Hepatocyte (in vitro differentiated cells): ENCODE data around the gene MRPL19. TPM values are rescaled to one million over a fixed set of nuclear protein-coding genes. Genes with fewer than 3 reads are reported as not detected.
A peak's percentile ranks its signal among the peaks of the same experiment; 100 is the strongest.
"Not testable (repeated sequence)": the region's sequence is repeated elsewhere in the genome, so short reads cannot be mapped to it uniquely, and the experiment has no call there.

Experiments used
- DNase-seq: peaks from one replicate; pipeline ENCODE4 v3.0.0-alpha.2; 2016; ENCODE audit warnings: low spot score
- H2AFZ ChIP-seq: fragments of 200-600 bp; sonication (generic); 2 replicates; pipeline ENCODE4 v1.6.0; 2016; ENCODE audit warnings: antibody characterized with exemption, mild to moderate bottlenecking
- H3K27ac ChIP-seq: fragments of 200-600 bp; sonication (generic); 2 replicates; pipeline ENCODE4 v1.5.1; 2016; ENCODE audit warnings: mild to moderate bottlenecking
- H3K27me3 ChIP-seq: fragments of 200-600 bp; sonication (generic); 2 replicates; pipeline ENCODE4 v1.6.1; 2016
- H3K36me3 ChIP-seq: fragments of 200-600 bp; sonication (generic); replicated peaks from 2 replicates; pipeline ENCODE4 v1.5.1; 2016; ENCODE audit warnings: low read depth; ENCODE audit not compliant: insufficient read depth
- H3K4me1 ChIP-seq: fragments of 200-600 bp; sonication (generic); 2 replicates; pipeline ENCODE4 v1.5.1; 2016; ENCODE audit warnings: mild to moderate bottlenecking, moderate library complexity; ENCODE audit not compliant: insufficient read depth
- H3K4me2 ChIP-seq: fragments of 200-600 bp; sonication (generic); 2 replicates; pipeline ENCODE4 v1.6.0; 2016
- H3K4me3 ChIP-seq: fragments of 200-600 bp; sonication (generic); 2 replicates; pipeline ENCODE4 v1.5.1; 2016; ENCODE audit warnings: mild to moderate bottlenecking
- H3K79me2 ChIP-seq: fragments of 200-600 bp; sonication (generic); 2 replicates; pipeline ENCODE4 v1.6.0; 2017; ENCODE audit warnings: mild to moderate bottlenecking
- H3K9me2 ChIP-seq: fragments of 200-600 bp; sonication (generic); replicated peaks from 2 replicates; pipeline ENCODE4 v1.6.0; 2017; ENCODE audit warnings: mild to moderate bottlenecking; ENCODE audit not compliant: insufficient read depth
- H3K9me3 ChIP-seq: fragments of 200-600 bp; sonication (generic); 2 replicates; pipeline ENCODE4 v1.5.1; 2016; ENCODE audit warnings: low read depth, mild to moderate bottlenecking
- H4K20me1 ChIP-seq: fragments of 200-600 bp; sonication (generic); 2 replicates; pipeline ENCODE4 v1.6.0; 2016; ENCODE audit warnings: mild to moderate bottlenecking; ENCODE audit not compliant: insufficient read depth, poor library complexity, severe bottlenecking
- EZH2 ChIP-seq: fragments of 200-600 bp; sonication (generic); IDR thresholded peaks from 2 replicates; pipeline ENCODE4 v1.6.1; 2016; ENCODE audit warnings: antibody characterized with exemption, mild to moderate bottlenecking, borderline replicate concordance
- EZH2phosphoT487 ChIP-seq: fragments of 200-600 bp; sonication (generic); IDR thresholded peaks from one replicate; pipeline ENCODE4 v1.6.1; 2018; ENCODE audit warnings: antibody characterized with exemption, mild to moderate bottlenecking, low read depth, moderate library complexity; ENCODE audit not compliant: unreplicated experiment, severe bottlenecking
- WGBS: methylation state at CpG from one replicate; pipeline ENCODE4 v1.1.6; 2016; ENCODE audit warnings: low lambda C conversion rate; ENCODE audit errors: missing lambda C conversion rate; 5-methylcytosine and 5-hydroxymethylcytosine counted together
- polyA plus RNA-seq: library from polyadenylated mRNA; unstranded; fragments of >200 nt; fragmentation: Nextera tagmentation; extraction: Ambion mirVana; gene quantifications from 2 replicates; pipeline ENCODE4 v1.2.1, GENCODE V29; 2016
- total RNA-seq: library from RNA; depleted of rRNA; stranded (reverse); fragments of >200 nt; gene quantifications from 2 replicates; pipeline ENCODE4 v1.2.3, GENCODE V29; 2014
- TF ChIP-seq, protein P1 (sequence below): fragments of 200-600 bp; sonication (generic); IDR thresholded peaks from 2 replicates; pipeline ENCODE4 v1.5.1; 2016; ENCODE audit warnings: antibody characterized with exemption, mild to moderate bottlenecking; ENCODE audit not compliant: poor library complexity

MRPL19 gene
- total and polyA plus RNA-seq, 2 experiments from 2014 or later, result 47.9 to 68.7 TPM

DNA sequence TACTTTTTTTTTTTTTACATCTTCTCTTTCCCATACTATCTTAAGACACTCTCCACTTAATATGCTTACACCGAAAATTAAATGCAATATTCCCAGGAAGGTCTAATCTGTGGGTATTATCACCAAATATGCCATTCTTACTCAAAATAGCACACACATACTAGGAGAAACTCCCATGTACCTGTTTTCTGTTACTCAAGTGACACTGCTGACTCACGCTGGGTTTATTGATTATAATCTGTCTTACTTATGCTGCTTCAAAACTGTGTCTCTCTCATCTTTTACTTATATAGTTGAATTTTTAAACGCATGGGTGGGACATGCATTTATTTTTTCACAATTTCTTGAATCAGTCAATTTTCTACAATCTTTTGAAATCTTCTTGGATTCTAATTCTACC, 29.9 kb downstream of the MRPL19 start:
- no peaks in the 10 kb centered on the region for H4K20me1 ChIP-seq
- TF ChIP-seq, protein P1, sequence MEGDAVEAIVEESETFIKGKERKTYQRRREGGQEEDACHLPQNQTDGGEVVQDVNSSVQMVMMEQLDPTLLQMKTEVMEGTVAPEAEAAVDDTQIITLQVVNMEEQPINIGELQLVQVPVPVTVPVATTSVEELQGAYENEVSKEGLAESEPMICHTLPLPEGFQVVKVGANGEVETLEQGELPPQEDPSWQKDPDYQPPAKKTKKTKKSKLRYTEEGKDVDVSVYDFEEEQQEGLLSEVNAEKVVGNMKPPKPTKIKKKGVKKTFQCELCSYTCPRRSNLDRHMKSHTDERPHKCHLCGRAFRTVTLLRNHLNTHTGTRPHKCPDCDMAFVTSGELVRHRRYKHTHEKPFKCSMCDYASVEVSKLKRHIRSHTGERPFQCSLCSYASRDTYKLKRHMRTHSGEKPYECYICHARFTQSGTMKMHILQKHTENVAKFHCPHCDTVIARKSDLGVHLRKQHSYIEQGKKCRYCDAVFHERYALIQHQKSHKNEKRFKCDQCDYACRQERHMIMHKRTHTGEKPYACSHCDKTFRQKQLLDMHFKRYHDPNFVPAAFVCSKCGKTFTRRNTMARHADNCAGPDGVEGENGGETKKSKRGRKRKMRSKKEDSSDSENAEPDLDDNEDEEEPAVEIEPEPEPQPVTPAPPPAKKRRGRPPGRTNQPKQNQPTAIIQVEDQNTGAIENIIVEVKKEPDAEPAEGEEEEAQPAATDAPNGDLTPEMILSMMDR, result no peak
- TF ChIP-seq EZH2, result no peak
- TF ChIP-seq EZH2phosphoT487, result no peak
- H3K79me2 ChIP-seq, result no peaks in the 10 kb centered on the region
- H3K4me3 ChIP-seq, result no peak overlapping the region
- WGBS, result 87% methylated on average over 3 of the region's 3 CpGs
- no peaks in the 10 kb centered on the region for H3K4me1 ChIP-seq
- H3K27me3 ChIP-seq, result no peaks in the 10 kb centered on the region
- DNase-seq, result no peak
- H3K9me2 ChIP-seq, result no peaks in the 10 kb centered on the region
- H2AFZ ChIP-seq, result no peak overlapping the region
- H3K27ac ChIP-seq, result no peak overlapping the region
- H3K9me3 ChIP-seq, result no peaks in the 10 kb centered on the region
- no peaks in the 10 kb centered on the region for H3K36me3 ChIP-seq
- no peak overlapping the region for H3K4me2 ChIP-seq

DNA sequence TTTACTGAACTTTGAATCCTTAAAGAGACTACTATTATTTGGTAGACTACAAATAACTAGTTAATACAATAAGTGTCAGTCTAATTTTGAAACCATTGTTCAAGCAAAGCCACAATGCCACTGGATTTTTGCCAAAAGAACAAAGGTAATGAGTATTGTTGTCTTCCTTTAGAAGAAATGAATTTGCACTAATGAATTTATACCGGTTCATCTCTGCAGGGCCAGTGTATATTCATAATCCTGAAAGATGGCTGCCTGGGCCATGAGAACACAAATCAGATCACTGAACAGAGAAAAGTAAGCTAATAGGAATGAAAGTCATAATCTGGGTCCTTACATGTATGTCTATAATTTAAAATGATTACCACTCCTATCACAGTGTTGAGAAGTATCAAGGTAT, 33.0 kb downstream of the MRPL19 start:
- TF ChIP-seq EZH2phosphoT487 (no peak), EZH2 (no peak)
- TF ChIP-seq, protein P1, result no peak
- H2AFZ ChIP-seq, result no peak overlapping the region
- no peak overlapping the region for H3K27ac ChIP-seq
- no peaks in the 10 kb centered on the region for H3K9me3 ChIP-seq
- WGBS, result 100% methylated on average over 1 of the region's 1 CpG
- H4K20me1 ChIP-seq, result no peaks in the 10 kb centered on the region
- H3K4me2 ChIP-seq, result no peak overlapping the region
- H3K4me3 ChIP-seq, result no peak overlapping the region
- H3K4me1 ChIP-seq, result no peaks in the 10 kb centered on the region
- H3K27me3 ChIP-seq, result no peaks in the 10 kb centered on the region
- H3K36me3 ChIP-seq, result no peaks in the 10 kb centered on the region
- DNase-seq, result no peak
- no peaks in the 10 kb centered on the region for H3K79me2 ChIP-seq
- H3K9me2 ChIP-seq, result no peaks in the 10 kb centered on the region

DNA sequence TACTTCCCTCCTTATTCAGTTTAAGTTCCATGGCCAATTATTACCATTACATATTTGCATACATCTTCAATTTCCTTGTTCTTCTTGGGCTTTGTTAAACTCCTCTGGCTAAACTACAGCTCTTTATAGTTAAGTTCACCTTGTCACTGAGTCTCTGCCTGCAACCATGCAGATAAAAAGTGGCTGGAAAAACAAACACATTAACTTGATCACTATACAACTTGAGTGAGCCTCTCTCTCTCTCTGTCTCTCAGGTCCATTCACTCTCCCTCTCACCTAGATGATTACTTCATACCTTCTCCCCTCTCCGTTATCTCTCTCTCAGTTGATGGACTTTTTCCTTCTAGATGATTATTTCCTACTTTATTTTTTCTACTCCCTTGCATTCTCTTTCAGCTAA, 33.8 kb downstream of the MRPL19 start:
- Histone ChIP-seq H3K4me3 (no peak overlapping the region), H3K9me3 (no peaks in the 10 kb centered on the region), H3K79me2 (no peaks in the 10 kb centered on the region), H3K9me2 (no peaks in the 10 kb centered on the region), H4K20me1 (no peaks in the 10 kb centered on the region), H3K4me2 (no peak overlapping the region), H3K27me3 (no peaks in the 10 kb centered on the region), H2AFZ (no peak overlapping the region), H3K27ac (no peak overlapping the region), H3K4me1 (no peaks in the 10 kb centered on the region), H3K36me3 (no peaks in the 10 kb centered on the region)
- 91% methylated on average over 1 of the region's 1 CpG for WGBS
- DNase-seq, result peak; percentile 9
- TF ChIP-seq, protein P1, result no peak
- no peak for TF ChIP-seq EZH2
- no peak for TF ChIP-seq EZH2phosphoT487

DNA sequence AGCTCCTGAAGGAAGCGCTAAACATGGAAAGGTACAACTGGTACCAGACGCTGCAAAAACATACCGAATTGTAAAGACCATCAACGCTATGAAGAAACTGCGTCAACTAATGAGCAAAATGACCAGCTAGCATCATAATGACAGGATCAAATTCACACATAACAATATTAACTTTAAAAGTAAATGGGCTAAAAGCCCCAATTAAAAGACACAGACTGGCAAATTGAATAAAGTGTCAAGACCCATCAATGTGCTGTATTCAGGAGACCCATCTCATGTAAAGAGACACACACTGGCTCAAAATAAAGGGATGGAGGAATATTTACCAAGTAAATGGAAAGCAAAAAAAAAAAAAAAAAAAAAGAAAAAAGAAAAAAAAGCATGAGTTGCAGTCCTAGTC, 36.8 kb downstream of the MRPL19 start:
- not testable (repeated sequence) for H3K9me3 ChIP-seq, H3K4me2 ChIP-seq, H3K79me2 ChIP-seq, H3K9me2 ChIP-seq, H2AFZ ChIP-seq, H3K4me3 ChIP-seq, H3K27me3 ChIP-seq, H3K36me3 ChIP-seq, H3K27ac ChIP-seq, H4K20me1 ChIP-seq, H3K4me1 ChIP-seq, DNase-seq
- 97% methylated on average over 5 of the region's 5 CpGs for WGBS
